ENCODE data around the gene CATSPERB.

CATSPERB gene, protein sequence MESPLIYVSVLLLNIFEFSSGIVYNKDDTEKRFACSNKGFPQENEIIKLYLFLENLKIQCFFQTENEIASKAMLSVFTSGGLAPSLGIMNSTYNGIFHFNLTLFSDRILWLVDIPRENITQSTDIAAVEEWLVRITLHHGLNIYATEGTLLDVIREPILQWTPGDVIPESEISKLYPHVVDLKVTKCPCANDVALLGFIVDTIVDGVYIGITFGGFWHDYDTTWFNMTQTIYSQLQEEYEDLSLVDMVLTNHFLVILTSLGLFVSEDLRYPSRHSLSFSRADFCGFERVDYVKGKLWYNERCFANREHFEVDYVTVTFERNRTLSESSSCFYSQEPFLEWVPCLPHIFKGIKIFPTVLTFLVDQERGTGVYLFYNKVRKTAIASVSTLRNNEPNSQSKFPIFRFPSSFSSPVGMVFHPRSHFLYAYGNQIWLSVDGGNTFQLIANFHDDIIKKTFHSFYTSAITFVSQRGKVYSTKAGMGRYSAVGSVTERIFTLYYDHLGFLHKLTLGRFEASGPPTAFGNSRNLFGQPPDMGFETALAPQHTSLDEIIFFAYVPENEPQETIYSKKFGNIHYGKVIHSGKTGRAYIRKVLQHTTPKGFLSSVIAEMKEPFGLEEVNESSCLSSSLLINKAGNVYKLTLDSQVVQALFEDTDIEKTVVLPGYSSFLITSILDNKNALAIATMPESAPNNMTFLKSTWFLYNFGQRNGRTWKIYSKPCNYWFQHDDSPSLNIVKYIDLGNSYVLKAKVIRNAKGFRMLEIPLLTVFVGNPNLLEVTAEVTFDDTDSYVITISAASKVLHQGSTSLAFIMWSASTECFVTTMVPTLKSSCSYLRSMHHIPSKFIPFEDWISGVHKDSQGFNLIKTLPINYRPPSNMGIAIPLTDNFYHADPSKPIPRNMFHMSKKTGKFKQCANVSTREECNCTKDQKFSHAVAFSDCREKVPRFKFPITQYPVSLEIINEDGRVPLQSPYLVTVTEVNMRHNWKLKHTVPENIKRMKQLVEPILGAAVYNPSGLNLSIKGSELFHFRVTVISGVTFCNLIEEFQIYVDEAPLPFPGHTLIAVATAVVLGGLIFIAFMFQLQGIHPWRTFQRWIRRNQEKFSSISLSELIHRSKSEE

DNA sequence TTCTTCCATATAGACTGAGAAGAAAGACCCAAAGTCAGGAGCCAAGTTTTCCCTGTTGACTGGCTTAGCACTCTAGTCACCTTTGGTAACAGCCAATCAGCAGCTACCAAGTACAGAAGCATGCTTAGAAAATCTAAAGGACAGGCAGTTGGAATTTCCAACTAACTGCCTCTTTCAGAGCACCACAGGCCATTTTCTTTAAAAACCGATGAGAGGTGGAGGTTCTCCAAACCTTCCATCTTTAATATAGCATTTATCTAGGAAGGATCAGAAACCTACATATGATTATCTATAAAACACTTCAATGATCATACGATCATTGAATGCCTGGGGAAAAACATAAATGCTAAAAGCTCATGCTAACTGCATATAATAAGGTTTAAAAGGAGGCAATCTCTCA, at the start of gene CATSPERB:
TSS of gene CATSPERB (minus strand) at position 101 of the 400 bp plus-strand sequence. CDS start 2,607 bp downstream, outside the sequence.
- TF ChIP-seq, protein P1, sequence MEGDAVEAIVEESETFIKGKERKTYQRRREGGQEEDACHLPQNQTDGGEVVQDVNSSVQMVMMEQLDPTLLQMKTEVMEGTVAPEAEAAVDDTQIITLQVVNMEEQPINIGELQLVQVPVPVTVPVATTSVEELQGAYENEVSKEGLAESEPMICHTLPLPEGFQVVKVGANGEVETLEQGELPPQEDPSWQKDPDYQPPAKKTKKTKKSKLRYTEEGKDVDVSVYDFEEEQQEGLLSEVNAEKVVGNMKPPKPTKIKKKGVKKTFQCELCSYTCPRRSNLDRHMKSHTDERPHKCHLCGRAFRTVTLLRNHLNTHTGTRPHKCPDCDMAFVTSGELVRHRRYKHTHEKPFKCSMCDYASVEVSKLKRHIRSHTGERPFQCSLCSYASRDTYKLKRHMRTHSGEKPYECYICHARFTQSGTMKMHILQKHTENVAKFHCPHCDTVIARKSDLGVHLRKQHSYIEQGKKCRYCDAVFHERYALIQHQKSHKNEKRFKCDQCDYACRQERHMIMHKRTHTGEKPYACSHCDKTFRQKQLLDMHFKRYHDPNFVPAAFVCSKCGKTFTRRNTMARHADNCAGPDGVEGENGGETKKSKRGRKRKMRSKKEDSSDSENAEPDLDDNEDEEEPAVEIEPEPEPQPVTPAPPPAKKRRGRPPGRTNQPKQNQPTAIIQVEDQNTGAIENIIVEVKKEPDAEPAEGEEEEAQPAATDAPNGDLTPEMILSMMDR (IDR thresholded peaks at IDR 0.05; ENCODE audit: low read depth, low read length), result no peak
- no peak within 1 kb of the TSS for H3K4me3 ChIP-seq (ENCODE audit: low read depth, low read length)

DNA sequence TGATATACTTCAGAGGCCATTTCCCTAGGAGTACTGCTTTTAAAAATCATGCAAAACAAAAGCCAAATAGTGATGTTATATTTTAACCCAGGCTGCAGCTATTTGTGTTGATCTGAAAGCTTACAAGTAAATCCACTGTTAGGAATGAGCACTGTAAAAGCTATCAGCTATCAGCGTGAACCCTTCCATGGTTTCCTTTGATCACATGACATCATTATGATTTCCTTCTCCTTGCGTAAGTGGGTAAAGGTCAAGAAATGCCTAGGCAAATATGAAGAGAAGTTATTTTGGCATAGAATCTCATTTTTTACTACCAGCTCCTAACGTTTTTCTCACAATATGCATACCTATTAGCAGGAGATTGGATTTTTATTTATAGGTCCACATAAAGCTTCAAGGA, 48.6 kb upstream of the CATSPERB start:
- TF ChIP-seq, protein P1 (IDR thresholded peaks at IDR 0.05; ENCODE audit: low read depth, low read length), result no peak
- H3K4me3 ChIP-seq (ENCODE audit: low read depth, low read length), result no peak overlapping the region

DNA sequence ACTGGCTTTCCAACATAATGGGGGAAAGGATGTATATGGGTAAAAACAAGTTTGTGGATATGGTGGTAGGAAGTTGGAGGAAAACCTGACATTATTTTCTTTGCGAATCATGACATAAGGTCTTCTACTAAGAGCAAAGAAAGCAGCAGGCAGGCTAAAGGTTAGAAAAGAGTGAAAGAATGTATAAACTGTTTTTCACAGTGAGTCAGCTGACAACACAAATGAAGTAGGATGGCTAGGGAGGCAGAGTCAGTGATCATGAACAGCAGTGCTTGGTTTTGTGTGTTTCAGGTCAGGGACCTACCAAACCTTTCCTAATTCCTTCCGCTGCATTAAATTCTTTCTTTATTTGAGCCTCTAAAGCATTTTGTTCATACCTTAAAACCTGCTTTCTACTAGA, 46.3 kb upstream of the CATSPERB start:
- H3K4me3 ChIP-seq (ENCODE audit: low read depth, low read length), result no peak overlapping the region
- TF ChIP-seq, protein P1 (IDR thresholded peaks at IDR 0.05; ENCODE audit: low read depth, low read length), result no peak

DNA sequence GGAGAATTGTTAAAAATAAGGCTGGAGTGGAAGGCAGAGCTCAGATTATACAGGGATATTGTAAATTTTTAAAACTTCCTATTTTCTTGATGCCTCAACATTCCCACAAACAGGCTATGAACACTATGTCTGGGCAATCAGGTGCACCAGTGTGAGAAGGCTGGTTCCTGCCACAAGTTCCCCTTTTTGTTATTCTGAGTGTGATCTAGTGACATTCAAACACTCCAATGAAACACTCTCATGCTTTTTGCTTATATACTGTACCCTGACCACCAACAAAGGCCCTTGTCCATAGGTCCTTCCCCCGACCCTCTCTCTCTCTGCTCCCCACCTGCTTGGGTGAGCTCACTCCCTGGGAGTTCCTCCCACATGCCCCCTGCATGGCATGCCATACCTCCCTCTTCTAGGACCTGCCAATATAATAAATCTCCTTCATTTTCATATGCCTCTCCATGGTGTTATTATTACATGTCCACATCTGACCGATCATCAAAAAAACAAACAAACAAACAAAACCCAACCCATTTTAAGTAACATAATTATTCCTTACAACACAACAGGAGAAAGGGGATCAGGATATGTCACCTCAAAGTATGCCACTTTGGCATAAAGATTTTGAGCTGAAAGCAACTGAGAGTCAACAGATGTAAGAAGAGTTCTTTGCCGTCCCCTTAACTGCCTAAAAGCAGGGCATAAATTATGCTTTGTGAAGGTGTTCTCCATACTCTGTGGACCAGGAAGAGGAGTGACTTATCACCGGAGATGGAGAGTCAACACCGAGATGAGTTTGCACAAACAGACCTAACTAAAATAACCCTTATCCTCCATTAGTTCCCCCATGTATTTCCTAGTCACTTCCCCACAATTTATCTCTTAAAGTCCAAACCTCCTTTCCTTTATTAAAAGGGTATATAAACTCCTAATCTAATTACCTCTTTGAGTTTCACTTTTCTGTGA, 42.5 kb upstream of the CATSPERB start:
- TF ChIP-seq, protein P1 (IDR thresholded peaks at IDR 0.05; ENCODE audit: low read depth, low read length), result no peak
- no peak overlapping the region for H3K4me3 ChIP-seq (ENCODE audit: low read depth, low read length)

DNA sequence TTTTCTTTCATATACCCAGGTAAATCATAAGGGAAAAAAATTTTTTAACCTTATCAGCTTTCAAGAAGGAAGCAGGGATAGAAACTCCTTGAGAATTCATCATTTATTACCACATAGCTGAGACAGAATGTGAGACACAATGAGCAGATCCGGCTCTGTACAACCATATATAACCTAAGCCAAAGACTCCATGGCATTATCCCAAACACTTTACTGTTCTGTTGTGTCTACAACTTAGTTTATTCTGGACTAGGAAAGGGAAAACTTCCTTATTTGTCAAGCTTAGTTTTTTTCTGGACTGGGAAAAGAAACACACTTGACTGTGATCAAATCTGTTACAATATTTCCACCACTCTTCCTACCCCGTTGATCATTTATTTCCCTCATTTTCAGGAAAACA, 38.3 kb upstream of the CATSPERB start:
- TF ChIP-seq, protein P1 (IDR thresholded peaks at IDR 0.05; ENCODE audit: low read depth, low read length), result no peak
- no peak overlapping the region for H3K4me3 ChIP-seq (ENCODE audit: low read depth, low read length)

DNA sequence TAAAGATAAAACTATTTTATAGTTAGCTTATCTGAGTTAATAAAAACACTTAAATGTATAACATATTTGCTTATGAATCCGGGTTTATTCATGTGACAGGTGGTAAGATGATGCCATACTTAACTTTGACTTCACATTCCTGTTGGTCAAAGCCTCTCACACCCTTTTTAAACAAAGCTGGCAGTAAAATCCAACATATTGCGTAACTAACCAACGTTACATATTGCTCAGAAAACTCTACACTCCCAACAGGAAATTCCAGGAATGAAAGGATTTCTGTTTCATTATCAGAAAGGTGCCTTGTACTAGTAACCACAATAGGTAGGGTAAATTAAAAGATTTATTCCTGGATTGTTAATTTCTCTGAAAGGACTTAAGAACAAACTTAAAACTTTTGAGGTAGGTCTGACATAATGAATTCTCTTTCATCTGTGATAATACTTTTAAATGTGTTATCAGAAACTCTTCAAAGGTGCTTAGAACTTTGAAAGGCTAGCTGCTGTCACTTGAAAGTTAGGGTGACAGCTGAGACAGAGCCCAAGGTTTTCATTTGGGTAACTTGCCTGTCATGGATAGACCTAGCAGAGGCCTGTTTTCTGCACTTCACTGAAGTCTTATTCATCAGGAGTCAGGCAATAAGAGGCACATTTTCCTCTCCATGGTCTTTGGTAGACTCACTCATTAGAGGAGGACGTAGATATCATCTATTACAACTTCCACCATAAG, 23.8 kb upstream of the CATSPERB start:
- no peak overlapping the region for H3K4me3 ChIP-seq (ENCODE audit: low read depth, low read length)
- TF ChIP-seq, protein P1 (IDR thresholded peaks at IDR 0.05; ENCODE audit: low read depth, low read length), result no peak

Data from WI38 (cell line).